K562 (cell line): ENCODE measurements around the gene ANO9. TPM values are rescaled to one million over a fixed set of nuclear protein-coding genes. Genes with fewer than 3 reads are reported as not detected.
A peak's percentile ranks its signal among the peaks of the same experiment; 100 is the strongest.

Source experiments
- ATAC-seq: fragments of 200-7000 bp; cut with Tn5 transposase; 3 replicates; pipeline ENCODE4 v1.9.1; 2020; ENCODE audit warnings: moderate library complexity
- BruUV-seq: library from RNA; stranded (reverse); fragments of 400-500 nt; replicated peaks from 2 replicates; lab custom pipeline; 2021; lab: Mats Ljungman, UMichigan
- CTCF ChIA-PET: fragments of 300-600 bp; formaldehyde crosslinking; extraction: SDS; loops from one replicate; lab custom pipeline; 2021; ENCODE audit warnings: low intra/inter-chr PET ratio; lab: Yijun Ruan, JAX
- POLR2A ChIA-PET: fragments of 300-600, 350-650 bp; sonication (Branson Sonifier 250); formaldehyde crosslinking; extraction: SDS; loops from one replicate; lab custom pipeline; 2021; ENCODE audit warnings: antibody characterized with exemption, inconsistent platforms; lab: Yijun Ruan, JAX
- DNase-seq, 4 experiments: peaks; one replicate each; pipeline versions ENCODE4 v3.0.0 to v3.0.0-alpha.2; 2011 to 2018; ENCODE audit warnings: low spot score in 3 of 4, mixed read lengths in 3 of 4; ENCODE audit errors: extremely low read depth in 1 of 4
- FAIRE-seq: peaks from 2 replicates; lab custom pipeline; 2011; peaks lifted over from hg19 to GRCh38; lab: Jason Lieb, UNC
- H2AFZ ChIP-seq: 2 replicates; pipeline ENCODE4 v1.6.0; 2011; ENCODE audit warnings: low read depth, low read length, control low read depth, inconsistent platforms
- H3K27ac ChIP-seq: fragments of 200-600 bp; 3 replicates; pipeline ENCODE4 v1.8.0; 2011; ENCODE audit warnings: low read depth, mild to moderate bottlenecking, control low read depth, inconsistent platforms, low read length, moderate library complexity, mixed read lengths; ENCODE audit errors: extremely low read depth
- H3K27me3 ChIP-seq, 2 experiments: fragments of 300-600 bp in 1 of 2; 2 replicates in 1 of 2; 3 replicates in 1 of 2; pipeline versions ENCODE4 v1.6.0 to v1.8.0; 2011; ENCODE audit warnings: inconsistent platforms in 2 of 2, low read length in 2 of 2, mild to moderate bottlenecking in 1 of 2, mixed read lengths in 1 of 2, moderate library complexity in 1 of 2; ENCODE audit not compliant: control insufficient read depth in 2 of 2, insufficient read depth in 2 of 2
- H3K36me3 ChIP-seq: fragments of 300-600 bp; 3 replicates; pipeline ENCODE4 v1.8.0; 2011; ENCODE audit warnings: mild to moderate bottlenecking, low read length, inconsistent platforms; ENCODE audit not compliant: control insufficient read depth, insufficient read depth
- H3K4me1 ChIP-seq, 2 experiments: fragments of 200-600 bp in 1 of 2; replicated peaks in 1 of 2; 2 replicates in 1 of 2; 3 replicates in 1 of 2; pipeline versions ENCODE4 v1.5.1 to v1.8.0; 2011; ENCODE audit warnings: inconsistent platforms in 2 of 2, low read length in 2 of 2, mild to moderate bottlenecking in 1 of 2, mixed read lengths in 1 of 2, moderate library complexity in 1 of 2; ENCODE audit not compliant: control insufficient read depth in 2 of 2, insufficient read depth in 2 of 2
- H3K4me2 ChIP-seq: 2 replicates; pipeline ENCODE4 v1.6.1; 2011; ENCODE audit warnings: low read length, control low read depth, inconsistent platforms, mixed read lengths; ENCODE audit not compliant: insufficient read depth
- H3K4me3 ChIP-seq: fragments of 200-600 bp; sonication (generic), shearing (Covaris generic); 2 replicates; pipeline ENCODE4 v1.5.1; 2016; ENCODE audit warnings: control low read depth, inconsistent platforms
- H3K79me2 ChIP-seq: fragments of 200-600 bp; 3 replicates; pipeline ENCODE4 v1.8.0; 2011; ENCODE audit warnings: low read length, inconsistent platforms; ENCODE audit not compliant: control insufficient read depth, insufficient read depth
- H3K9ac ChIP-seq, 2 experiments: 2 replicates each; pipeline versions ENCODE4 v1.6.0 to v1.6.1; 2011; ENCODE audit warnings: low read depth in 2 of 2, low read length in 2 of 2, control low read depth in 1 of 2, inconsistent platforms in 1 of 2, mild to moderate bottlenecking in 1 of 2, mixed read lengths in 1 of 2; ENCODE audit not compliant: insufficient read depth in 1 of 2
- H3K9me1 ChIP-seq: one replicate; pipeline ENCODE4 v1.6.0; 2011; ENCODE audit warnings: inconsistent platforms, mild to moderate bottlenecking, low read length, moderate library complexity; ENCODE audit not compliant: control insufficient read depth, insufficient read depth
- H3K9me3 ChIP-seq: replicated peaks from 2 replicates; pipeline ENCODE4 v1.5.1; 2011; ENCODE audit warnings: low read depth, low read length, inconsistent platforms; ENCODE audit not compliant: control insufficient read depth, insufficient read depth
- H4K20me1 ChIP-seq: replicated peaks from 2 replicates; pipeline ENCODE4 v1.6.1; 2011; ENCODE audit warnings: low read length, inconsistent platforms, mixed read lengths; ENCODE audit not compliant: control insufficient read depth, insufficient read depth
- MYC ChIP-seq, 2 experiments: fragments of 250-450 bp in 1 of 2; sonication (Bioruptor Pico) in 1 of 2; IDR thresholded peaks; 2 replicates each; pipeline versions ENCODE4 v1.5.1 to v1.6.1; 2012 to 2021; ENCODE audit warnings: low read depth in 2 of 2, borderline replicate concordance in 1 of 2, improper control_type of control experiment in 1 of 2, low read length in 1 of 2, mild to moderate bottlenecking in 1 of 2, moderate library complexity in 1 of 2
- POLR2G ChIP-seq: fragments of 200-400 bp; formaldehyde crosslinking; IDR thresholded peaks from 2 replicates; pipeline ENCODE4 v1.6.1; 2017; ENCODE audit warnings: low read depth, mild to moderate bottlenecking, antibody characterized with exemption, low read length, moderate library complexity
- RBM25 ChIP-seq: fragments of 200-400 bp; formaldehyde crosslinking; IDR thresholded peaks from 2 replicates; pipeline ENCODE4 v1.6.1; 2018; ENCODE audit warnings: low read length, low read depth, moderate library complexity; ENCODE audit not compliant: severe bottlenecking
- ZBTB33 ChIP-seq: sonication (generic); formaldehyde crosslinking; IDR thresholded peaks from 2 replicates; pipeline ENCODE4 v1.8.1; 2023; ENCODE audit warnings: mild to moderate bottlenecking, missing genetic modification reagents
- WGBS: fragments of 100-300 bp; shearing (Covaris generic); methylation state at CpG from one replicate; pipeline ENCODE4 v1.1.6; 2016; ENCODE audit warnings: low coverage, mixed read lengths; ENCODE audit not compliant: insufficient coverage; ENCODE audit errors: missing lambda C conversion rate; 5-methylcytosine and 5-hydroxymethylcytosine counted together
- in situ Hi-C: fragments of 300-500 bp; cut with MboI; formaldehyde crosslinking; loops from 4 replicates; pipeline ENCODE4 v1.15.0; 2018; ENCODE audit warnings: inconsistent platforms, mixed read lengths
- intact Hi-C: fragments of 100-400 bp; cut with micrococcal nuclease; formaldehyde crosslinking; loops from 2 replicates; pipeline ENCODE4 v1.14.2; 2022
- polyA plus RNA-seq, 8 experiments: library from polyadenylated mRNA; depleted of rRNA in 4 of 8; stranded (reverse) in 5 of 8; unstranded in 3 of 8; fragments of >200 nt; fragmentation: Nextera tagmentation in 2 of 8; fragmentation: Illumina TruSeq in 1 of 8; extraction: Ambion mirVana in 2 of 8; extraction: Trizol in 1 of 8; gene quantifications; 2 replicates each; pipeline versions ENCODE4 v1.2.1 to v1.2.3, GENCODE V29; 2011 to 2014; ENCODE audit warnings: inconsistent platforms in 1 of 8, missing spikeins in 1 of 8
- total RNA-seq, 7 experiments: library from RNA; depleted of rRNA in 6 of 7; stranded (reverse); fragments of >200 nt in 6 of 7; fragmentation: Illumina TruSeq in 2 of 7; extraction: Trizol in 2 of 7; gene quantifications; 2 replicates each; pipeline versions ENCODE4 v1.2.1 to v1.2.3, GENCODE V29; 2011 to 2021; ENCODE audit warnings: low replicate concordance in 1 of 7

ANO9 gene
- total and polyA plus RNA-seq, 9 of the 15 experiments (the other 6 are each of a cell fraction or from before 2014, with no cell fraction given): 0.20 to 14.5 (median 4.5) TPM

GRCh38 chr11:400241-400689 is 41.5 kb downstream of the ANO9 start:
- H4K20me1 ChIP-seq: no peaks in the 10 kb centered on the region
- ChIA-PET POLR2A (no interaction called here), CTCF (no interaction called here)
- H3K9me3 ChIP-seq: peaks cover 2% of the 10 kb centered on the region; the same call in 1 of the 2 replicates
- in situ Hi-C loops: no loop called here
- H3K9me1 ChIP-seq: no peaks in the 10 kb centered on the region
- H3K36me3 ChIP-seq: peaks cover 67% of the 10 kb centered on the region; the same call in 2 of the 3 replicates
- H3K4me2 ChIP-seq: no peak overlapping the region
- TF ChIP-seq MYC (IDR thresholded peaks at IDR 0.05; ENCODE audit: low read depth, low read length) (no peak), MYC (CRISPR knock-in tag; IDR thresholded peaks at IDR 0.05; ENCODE audit: borderline replicate concordance, low read depth) (no peak), RBM25 (no peak), POLR2G (peak; percentile 9; the same call in 1 of the 2 replicates), ZBTB33 (peak; percentile 98)
- ATAC-seq (no peak), DNase-seq (no peak), FAIRE-seq (no peak)
- H3K27me3 ChIP-seq: no peaks in the 10 kb centered on the region
- peaks cover 14% of the 10 kb centered on the region for H3K79me2 ChIP-seq
- no peak overlapping the region for H3K9ac ChIP-seq
- intact Hi-C loops: no loop called here
- WGBS: 98% methylated on average over 9 of the region's 50 CpGs
- no TSS peak for BruUV-seq
- H3K27ac ChIP-seq: no peak overlapping the region
- H2AFZ ChIP-seq: no peak overlapping the region
- no peak overlapping the region for H3K4me3 ChIP-seq
- peaks cover 1 to 39% of the 10 kb centered on the region in 2 experiments; a peak in 4 of 5 replicates for H3K4me1 ChIP-seq
